Globus pallidus (tissue), 1 donor: ENCODE results near the gene PDE9A.
"Not testable (repeated sequence)": the region's sequence is repeated elsewhere in the genome, so short reads cannot be mapped to it uniquely, and the experiment has no call there.

Experiments used
- DNase-seq: peaks from one replicate; pipeline ENCODE4 v3.0.0-alpha.2; 2015; ENCODE audit warnings: low spot score

PDE9A gene

GRCh38 chr21:42801616-42802015 lies 148.2 kb downstream of the PDE9A start:
- DNase-seq: not testable (repeated sequence)

DNA sequence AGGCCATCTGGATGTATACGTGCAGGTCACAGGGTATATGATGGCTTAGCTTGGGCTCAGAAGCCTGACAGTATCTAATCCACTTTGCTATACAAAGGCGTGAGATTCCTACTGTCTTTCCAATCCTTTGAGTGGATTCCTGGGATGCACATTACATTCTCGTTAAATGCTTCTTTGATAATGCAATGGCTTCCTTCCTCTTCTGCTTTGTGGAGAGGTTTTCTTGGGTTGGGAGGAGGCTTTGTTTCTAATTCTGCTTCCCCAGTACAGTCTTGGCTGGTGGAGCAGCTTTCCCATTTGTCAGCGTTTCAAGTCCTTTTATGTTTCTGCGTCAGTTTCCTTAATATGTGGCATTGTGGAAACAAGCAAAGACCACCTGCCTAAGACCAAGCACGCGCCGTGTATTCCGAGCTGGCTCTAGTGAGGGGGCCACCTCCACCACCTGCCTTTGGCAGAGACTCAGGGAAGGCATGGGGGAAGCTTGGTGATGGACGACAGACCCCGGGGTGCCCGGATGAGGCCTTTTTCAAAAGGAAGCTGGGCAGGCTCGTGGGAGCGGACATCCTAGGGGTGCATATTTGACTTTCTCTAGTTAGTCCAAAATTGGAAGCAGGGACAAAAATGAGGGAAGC lies 153.2 kb downstream of the PDE9A start:
- DNase-seq: no peak

GRCh38 chr21:42807293-42807895 lies 154.0 kb downstream of the PDE9A start:
- not testable (repeated sequence) for DNase-seq

DNA sequence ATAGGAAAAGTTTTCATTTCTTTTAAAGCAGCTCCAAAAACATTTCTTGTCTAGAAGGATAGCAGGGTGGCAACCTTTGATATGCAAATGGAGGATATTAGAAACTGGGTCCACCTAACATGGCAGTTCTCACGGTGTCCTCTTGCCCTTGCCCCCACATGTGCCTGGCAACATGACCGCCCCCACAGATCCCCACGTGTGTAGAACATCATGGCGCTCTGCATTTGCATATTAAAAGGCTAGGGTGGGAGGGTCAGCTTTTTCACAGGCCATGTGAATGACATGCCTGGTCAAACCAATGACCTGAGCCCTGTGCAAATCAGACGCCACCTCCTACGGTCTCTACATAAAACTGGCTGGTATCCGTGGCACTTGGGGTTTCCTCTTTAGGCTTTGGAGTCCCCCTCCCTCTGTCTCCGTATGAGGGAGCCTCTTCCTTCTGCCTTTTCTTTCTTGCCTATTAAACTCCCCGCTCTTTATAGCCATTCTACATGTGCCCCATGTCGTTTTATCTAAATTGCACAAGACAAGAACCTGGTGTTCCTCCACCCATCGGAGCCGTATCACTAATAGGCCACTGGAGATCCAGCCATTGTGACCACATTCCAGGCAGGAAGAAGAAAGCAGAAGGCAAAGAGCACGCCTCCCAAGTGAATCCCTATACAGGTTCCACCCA lies 154.7 kb downstream of the PDE9A start:
- DNase-seq: no peak

GRCh38 chr21:42809171-42809570 lies 155.8 kb downstream of the PDE9A start:
- no peak for DNase-seq

DNA sequence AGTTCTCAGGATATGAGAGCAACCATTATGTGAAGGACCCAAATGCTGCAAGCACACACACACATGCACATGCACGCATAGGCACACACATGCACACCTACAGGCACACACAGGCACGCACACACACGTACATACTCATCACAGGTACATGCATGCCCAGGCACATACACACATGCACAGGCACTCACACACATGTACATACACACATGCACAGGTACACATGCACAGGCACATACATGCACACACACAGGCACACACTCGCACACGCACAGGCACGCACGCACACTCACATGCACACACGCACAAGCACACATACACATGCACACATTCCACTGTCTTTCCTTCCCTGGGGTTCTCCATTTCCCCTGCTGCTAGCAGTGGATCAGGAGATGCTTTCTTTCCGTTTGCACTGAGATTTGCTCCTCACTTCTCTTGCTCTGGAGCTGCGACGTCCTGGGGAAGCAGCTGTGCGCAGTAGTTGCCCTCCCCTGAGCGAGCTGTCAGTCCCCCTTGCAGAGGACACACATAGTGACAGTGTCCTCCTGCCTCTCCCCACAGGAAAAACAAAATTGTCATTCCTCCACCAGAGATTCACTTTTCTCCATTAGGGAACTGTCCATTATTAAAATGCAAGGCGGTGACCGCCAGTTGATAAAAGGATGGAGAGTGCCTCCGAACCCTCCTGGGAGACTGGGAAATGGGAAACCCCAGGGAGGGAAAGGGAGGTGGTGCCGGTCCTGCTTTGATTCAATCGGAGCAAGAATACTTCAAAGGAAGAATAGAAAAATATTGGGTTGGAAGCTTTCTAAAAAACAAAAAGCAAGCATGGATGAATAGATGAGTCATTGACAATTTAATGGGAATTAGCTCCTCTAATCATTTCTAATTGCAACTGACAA lies 156.4 kb downstream of the PDE9A start:
- no peak for DNase-seq

GRCh38 chr21:42811960-42812359 lies 158.5 kb downstream of the PDE9A start:
- no peak for DNase-seq

DNA sequence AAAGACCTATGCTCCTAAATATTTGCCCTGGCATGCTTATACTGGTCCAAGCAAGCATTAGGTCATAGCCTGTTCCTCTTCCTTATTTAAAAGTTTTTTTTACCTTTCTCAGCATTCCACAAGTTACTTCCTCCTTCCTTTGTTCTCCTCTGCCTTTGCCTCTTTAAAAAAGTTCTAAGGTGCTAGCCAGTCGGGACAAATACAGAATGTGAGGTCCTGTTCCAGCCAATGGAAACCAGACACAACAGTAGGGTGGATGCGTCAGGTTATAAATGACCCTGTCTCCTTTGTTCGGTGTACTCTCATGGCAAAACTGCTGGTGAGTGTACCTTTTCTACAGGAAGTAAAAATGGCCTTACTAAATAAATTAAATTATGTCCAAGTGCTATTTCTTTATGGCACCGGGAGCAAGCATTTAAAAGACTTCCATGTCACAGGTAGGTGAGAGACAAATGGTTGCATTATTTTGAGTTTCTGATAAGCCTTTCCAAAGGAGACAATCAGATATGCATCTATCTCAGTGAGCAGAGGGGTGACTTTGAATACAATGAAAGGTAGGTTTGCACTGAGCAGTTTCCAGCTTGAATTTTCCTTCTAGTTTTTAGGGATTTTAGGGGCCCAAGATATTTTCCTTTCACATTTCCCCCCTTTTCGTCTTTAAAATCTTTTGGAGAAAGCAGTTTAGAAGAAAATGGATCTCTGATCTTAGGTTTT lies 159.3 kb downstream of the PDE9A start:
- DNase-seq: not testable (repeated sequence)

- no peak for DNase-seq
These were observed 161.8 kb downstream of the PDE9A start for GRCh38 chr21:42815217-42815616.

GRCh38 chr21:42818328-42818749 lies 164.9 kb downstream of the PDE9A start:
- DNase-seq: no peak

GRCh38 chr21:42819861-42820615 lies 166.6 kb downstream of the PDE9A start:
- no peak for DNase-seq

DNA sequence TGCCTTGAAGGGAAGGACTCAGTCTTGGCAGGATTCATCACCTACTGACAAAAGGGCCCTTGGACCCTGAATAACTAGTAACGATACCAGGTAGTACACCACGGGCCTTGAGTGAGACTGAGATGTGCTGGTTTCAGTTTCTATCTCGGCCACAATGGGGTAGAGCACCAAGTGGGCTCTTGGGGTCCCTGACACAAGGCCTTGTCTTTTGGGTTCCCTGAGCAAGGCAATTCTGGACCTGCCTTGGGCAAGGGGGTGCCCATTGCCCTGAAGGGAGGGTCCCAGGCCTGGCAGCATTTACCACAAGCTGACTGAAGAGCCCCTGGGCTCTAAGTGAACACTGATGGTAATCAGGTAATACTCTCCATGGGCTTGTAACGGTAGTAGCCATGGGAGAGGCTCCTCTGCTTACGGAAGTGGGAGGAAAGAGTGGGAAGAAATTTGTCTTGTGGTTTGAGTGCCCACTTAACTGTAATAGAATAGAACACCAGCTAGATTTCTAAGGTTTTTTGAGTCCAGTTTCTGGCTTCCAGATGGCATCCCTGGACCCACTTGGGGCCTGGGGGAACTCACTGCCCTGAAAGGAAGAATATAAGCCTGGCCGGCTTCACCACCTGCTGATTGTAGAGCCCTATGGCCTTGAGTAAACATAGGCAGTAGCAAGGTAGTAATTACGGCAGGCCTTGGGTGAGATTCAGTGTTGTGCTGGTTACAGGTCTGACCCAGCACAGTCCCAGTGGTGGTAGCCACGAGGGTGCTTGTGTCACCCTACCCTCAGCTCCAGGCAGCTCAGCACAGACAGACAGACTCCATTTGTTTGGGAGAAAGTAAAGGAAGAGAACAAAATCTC lies 167.4 kb downstream of the PDE9A start:
- no peak for DNase-seq
